Ovary (tissue), 9 donors: ENCODE measurements around the gene FRMD3. TPM values are rescaled to one million over a fixed set of nuclear protein-coding genes. Genes with fewer than 3 reads are reported as not detected.

Source experiments
- DNase-seq, 5 donors: peaks; one replicate each; pipeline ENCODE4 v3.0.0-alpha.2; 2019 to 2020
- H3K27ac ChIP-seq, 2 donors: fragments of 200-600 bp; one replicate each; pipeline versions ENCODE4 v1.5.1 to v1.8.0; 2019 to 2022
- H3K27me3 ChIP-seq: fragments of 200-600 bp; one replicate; pipeline ENCODE4 v1.8.0; 2022
- H3K36me3 ChIP-seq: fragments of 200-600 bp; sonication (generic); one replicate; pipeline ENCODE4 v1.5.1; 2019
- H3K4me1 ChIP-seq: one replicate; pipeline ENCODE4 v1.8.1; 2013; ENCODE audit warnings: mild to moderate bottlenecking, moderate library complexity; ENCODE audit not compliant: insufficient read depth
- H3K4me3 ChIP-seq: fragments of 200-600 bp; sonication (generic); one replicate; pipeline ENCODE4 v1.5.1; 2017
- H3K9me3 ChIP-seq, 2 donors: fragments of 200-600 bp in 1 of 2; sonication (generic) in 1 of 2; one replicate each; pipeline versions ENCODE4 v1.5.1 to v1.8.1; 2013 to 2019; ENCODE audit warnings: mild to moderate bottlenecking in 1 of 2, moderate library complexity in 1 of 2
- CTCF ChIP-seq, 3 donors: fragments of 450-650 bp in 2 of 3; fragments of 200-600 bp in 1 of 3; IDR thresholded peaks; one replicate each; pipeline versions ENCODE4 v1.5.1 to v1.8.0; 2016 to 2022; ENCODE audit warnings: antibody characterized with exemption in 3 of 3, mild to moderate bottlenecking in 1 of 3
- EP300 ChIP-seq: sonication (generic); formaldehyde crosslinking; IDR thresholded peaks from one replicate; pipeline ENCODE4 v1.6.1; 2017; ENCODE audit warnings: antibody characterized with exemption
- POLR2A ChIP-seq: fragments of 450-650 bp; IDR thresholded peaks from one replicate; pipeline ENCODE4 v1.6.1; 2017; ENCODE audit warnings: antibody characterized with exemption, mild to moderate bottlenecking, moderate library complexity
- WGBS, 3 donors: extraction: QIAGEN DNeasy Blood & Tissue Kit in 1 of 3; methylation state at CpG; one replicate each; pipeline versions ENCODE4 v1.1.5 to v1.1.7; 2013 to 2017; 5-methylcytosine and 5-hydroxymethylcytosine counted together
- intact Hi-C, 4 donors: fragments of 100-400 bp; cut with DNase I; formaldehyde crosslinking; loops; one replicate each; pipeline versions ENCODE4 v1.11.0 to v1.15.1; 2022 to 2023
- polyA plus RNA-seq, 2 donors: library from polyadenylated mRNA; stranded (reverse); fragments of 200-250 nt in 1 of 2; fragments of 350-450 nt in 1 of 2; fragmentation: Illumina TruSeq in 1 of 2; extraction: RNeasy Lipid Tissue Mini Kit (QIAGEN cat#74804) in 1 of 2; gene quantifications; one replicate each; pipeline ENCODE4 v1.2.3, GENCODE V29; 2013 to 2014
- total RNA-seq, 7 donors: library from RNA; depleted of rRNA in 2 of 7; stranded (reverse); fragments of >200 nt in 2 of 7; fragmentation: NEBNext Ultra II Directional in 3 of 7; extraction: Animal tissue kit (Norgen Biotek cat#: 25700) in 3 of 7; gene quantifications; one replicate each; pipeline versions ENCODE4 v1.1.0 to v1.2.4, GENCODE V29; 2016 to 2023
- donor health status: DM: no; HTN: no; CAD: no; lungs with moderate emphysema.
- donor health status: DM: no; HTN: no; CAD: no.
- donor health status: Bipolar disorder and iron deficiency.
- donor health status: DM: yes; HTN: yes; CAD: no.
- donor health status: DM: no; HTN: no; CAD: no.
- donor health status: DM: yes; HTN: yes; CAD: no.

Gene FRMD3
- total and polyA plus RNA-seq, 9 donors: 0.83 to 9.1 (median 4.2) TPM

- no peak for DNase-seq
- H3K27ac ChIP-seq: no peak overlapping the region
- H3K9me3 ChIP-seq: no peaks in the 10 kb centered on the region
- no peaks in the 10 kb centered on the region for H3K36me3 ChIP-seq
- 89 to 93% (median 91%) methylated on average over 4 of the region's 4 CpGs for WGBS, 3 donors
- no peaks in the 10 kb centered on the region for H3K27me3 ChIP-seq
- intact Hi-C loops: no loop called here
- H3K4me1 ChIP-seq: no peaks in the 10 kb centered on the region
- TF ChIP-seq CTCF (IDR thresholded peaks at IDR 0.05): no peak
- TF ChIP-seq POLR2A: no peak
- TF ChIP-seq EP300: no peak
- H3K4me3 ChIP-seq: no peak overlapping the region
These were observed 290.5 kb downstream of the FRMD3 start for GRCh38 chr9:83247732-83248131.

DNA sequence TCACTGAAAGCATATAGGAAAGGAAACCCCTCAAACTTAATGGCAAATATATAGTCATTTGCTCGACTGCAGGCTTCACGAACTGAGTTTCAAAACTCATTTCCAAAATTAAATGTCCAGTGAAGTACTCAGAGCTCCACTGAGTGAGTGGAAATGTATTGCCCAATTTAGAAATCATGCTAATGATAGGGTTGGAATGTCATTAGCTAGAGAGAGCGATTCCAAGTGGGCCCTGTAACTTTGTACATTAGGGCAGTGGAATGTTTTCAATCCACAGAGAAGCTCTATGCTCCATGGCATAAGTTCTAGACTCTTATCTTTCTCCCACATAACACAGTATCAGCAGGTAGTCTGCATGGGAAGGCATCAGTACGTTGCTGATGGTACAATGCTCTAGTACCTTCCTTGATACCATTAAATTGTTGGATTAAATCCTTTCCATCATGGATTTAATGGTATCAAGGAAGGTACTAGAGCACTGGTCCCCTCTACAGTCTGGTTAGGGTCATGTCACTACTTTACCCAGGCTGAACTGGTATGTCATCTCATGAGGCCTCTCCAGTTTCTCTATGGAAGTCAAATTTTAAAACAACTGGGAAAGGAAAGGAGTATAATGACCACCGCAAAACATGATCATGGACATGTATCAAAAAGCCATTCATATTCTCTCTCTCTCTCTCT, 292.1 kb downstream of the FRMD3 start:
- Histone ChIP-seq H3K36me3 (no peaks in the 10 kb centered on the region), H3K9me3 (no peaks in the 10 kb centered on the region), H3K4me3 (no peak overlapping the region), H3K4me1 (no peaks in the 10 kb centered on the region), H3K27me3 (no peaks in the 10 kb centered on the region), H3K27ac (no peak overlapping the region)
- TF ChIP-seq POLR2A: no peak
- TF ChIP-seq CTCF (IDR thresholded peaks at IDR 0.05): no peak
- no peak for TF ChIP-seq EP300
- no peak for DNase-seq
- intact Hi-C loops: no loop called here
- WGBS, 3 donors: 85 to 93% (median 91%) methylated on average over 5 of the region's 5 CpGs

DNA sequence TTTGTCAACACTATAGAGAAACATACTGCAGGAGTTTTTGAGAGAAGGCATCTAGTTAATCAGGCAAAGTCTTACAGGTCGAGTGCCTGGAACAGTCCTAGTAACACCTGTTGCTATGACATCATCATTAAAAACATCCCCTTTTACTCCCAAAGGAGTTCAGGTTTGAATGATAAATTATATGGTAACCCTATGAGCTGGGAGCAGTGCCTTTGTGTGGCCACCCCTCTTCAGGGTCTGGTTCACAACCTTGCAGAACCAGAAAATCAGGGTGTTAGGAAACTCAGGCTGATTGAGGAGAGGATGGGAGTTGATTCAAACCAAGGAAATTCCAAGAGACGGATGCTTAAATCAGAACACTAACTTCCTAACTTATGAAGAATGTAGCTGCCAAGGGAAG, 296.1 kb downstream of the FRMD3 start:
- Histone ChIP-seq H3K4me3 (no peak overlapping the region), H3K9me3 (no peaks in the 10 kb centered on the region), H3K27me3 (no peaks in the 10 kb centered on the region), H3K27ac (no peak overlapping the region), H3K4me1 (no peaks in the 10 kb centered on the region), H3K36me3 (no peaks in the 10 kb centered on the region)
- no peak for DNase-seq
- 78 to 84% (median 84%) methylated on average over 2 of the region's 2 CpGs for WGBS, 3 donors
- TF ChIP-seq CTCF (IDR thresholded peaks at IDR 0.05) (no peak), EP300 (no peak)
- intact Hi-C loops: no loop called here

DNA sequence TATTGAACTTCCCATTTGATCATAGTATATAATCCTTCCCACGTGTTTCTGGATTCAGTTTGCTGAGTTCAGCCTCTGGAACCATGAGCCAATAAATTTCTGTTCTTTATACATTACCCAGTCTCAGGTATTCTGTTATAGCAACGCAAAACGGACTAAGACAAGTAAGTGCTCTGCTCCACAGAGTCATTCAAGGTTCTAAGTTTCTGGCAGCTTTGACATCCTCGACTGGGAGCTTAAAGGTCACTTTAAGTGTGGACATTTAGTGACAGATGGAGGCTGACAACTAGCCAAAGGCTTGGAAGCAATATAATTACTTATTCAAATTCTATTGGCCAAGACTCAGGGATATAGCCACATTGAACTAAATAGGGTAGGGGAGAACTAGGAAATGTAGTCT, 297.5 kb downstream of the FRMD3 start:
- no peaks in the 10 kb centered on the region for H3K36me3 ChIP-seq
- no peak overlapping the region for H3K27ac ChIP-seq
- no peaks in the 10 kb centered on the region for H3K27me3 ChIP-seq
- no peak for DNase-seq
- intact Hi-C loops: no loop called here
- no peaks in the 10 kb centered on the region for H3K9me3 ChIP-seq
- H3K4me3 ChIP-seq: no peak overlapping the region
- TF ChIP-seq POLR2A (no peak), CTCF (IDR thresholded peaks at IDR 0.05) (no peak), EP300 (no peak)
- no peaks in the 10 kb centered on the region for H3K4me1 ChIP-seq
- WGBS, 3 donors: 67 to 88% (median 67%) methylated on average over 4 of the region's 4 CpGs
